ENCODE measurements around the gene CNIH3. TPM values are rescaled to one million over a fixed set of nuclear protein-coding genes. Genes with fewer than 3 reads are reported as not detected.
"Not testable (repeated sequence)": the region's sequence is repeated elsewhere in the genome, so short reads cannot be mapped to it uniquely, and the experiment has no call there.

CNIH3 gene
- total RNA-seq, 1 experiment from 2014 or later: 1.6 TPM

GRCh38 chr1:224662870-224663269, 46.8 kb downstream of the CNIH3 start:
- H3K4me3 ChIP-seq: no peak overlapping the region
- H3K36me3 ChIP-seq: no peaks in the 10 kb centered on the region

GRCh38 chr1:224665016-224665415, 48.9 kb downstream of the CNIH3 start:
- Histone ChIP-seq H3K36me3 (no peaks in the 10 kb centered on the region), H3K9me3 (no peaks in the 10 kb centered on the region), H3K4me3 (no peak overlapping the region), H3K27me3 (no peaks in the 10 kb centered on the region)
- DNase-seq: no peak

More at GRCh38 chr1:224662870-224663269, 46.8 kb downstream of the CNIH3 start:
- H3K9me3 ChIP-seq: no peaks in the 10 kb centered on the region
- no peak for DNase-seq
- H3K27me3 ChIP-seq: no peaks in the 10 kb centered on the region

- Histone ChIP-seq H3K4me3 (no peak overlapping the region), H3K36me3 (no peaks in the 10 kb centered on the region)
- no peak for DNase-seq
Observed at GRCh38 chr1:224666078-224666477, 50.0 kb downstream of the CNIH3 start.

GRCh38 chr1:224666913-224667312, 50.8 kb downstream of the CNIH3 start:
- H3K9me3 ChIP-seq: no peaks in the 10 kb centered on the region
- no peaks in the 10 kb centered on the region for H3K36me3 ChIP-seq
- no peaks in the 10 kb centered on the region for H3K27me3 ChIP-seq
- H3K4me3 ChIP-seq: no peak overlapping the region
- no peak for DNase-seq

More at GRCh38 chr1:224666078-224666477, 50.0 kb downstream of the CNIH3 start:
- Histone ChIP-seq H3K27me3 (no peaks in the 10 kb centered on the region), H3K9me3 (no peaks in the 10 kb centered on the region)

GRCh38 chr1:224668984-224669383, 52.9 kb downstream of the CNIH3 start:
- no peak for DNase-seq
- H3K36me3 ChIP-seq: no peaks in the 10 kb centered on the region

GRCh38 chr1:224669403-224669802, 53.3 kb downstream of the CNIH3 start:
- H3K36me3 ChIP-seq: no peaks in the 10 kb centered on the region

More at GRCh38 chr1:224668984-224669383, 52.9 kb downstream of the CNIH3 start:
- no peak overlapping the region for H3K4me3 ChIP-seq
- no peaks in the 10 kb centered on the region for H3K9me3 ChIP-seq
- H3K27me3 ChIP-seq: no peaks in the 10 kb centered on the region

GRCh38 chr1:224670506-224670905, 54.4 kb downstream of the CNIH3 start:
- H3K27me3 ChIP-seq: no peaks in the 10 kb centered on the region
- H3K36me3 ChIP-seq: no peaks in the 10 kb centered on the region
- DNase-seq: peak; percentile 32
- no peaks in the 10 kb centered on the region for H3K9me3 ChIP-seq
- H3K4me3 ChIP-seq: no peak overlapping the region

More at GRCh38 chr1:224669403-224669802, 53.3 kb downstream of the CNIH3 start:
- Histone ChIP-seq H3K9me3 (no peaks in the 10 kb centered on the region), H3K27me3 (no peaks in the 10 kb centered on the region), H3K4me3 (no peak overlapping the region)
- no peak for DNase-seq

GRCh38 chr1:224671076-224671475, 55.0 kb downstream of the CNIH3 start:
- no peak for DNase-seq
- Histone ChIP-seq H3K4me3 (no peak overlapping the region), H3K27me3 (no peaks in the 10 kb centered on the region), H3K9me3 (no peaks in the 10 kb centered on the region), H3K36me3 (no peaks in the 10 kb centered on the region)

- Histone ChIP-seq H3K9me3 (no peaks in the 10 kb centered on the region), H3K4me3 (no peak overlapping the region), H3K36me3 (no peaks in the 10 kb centered on the region)
Observed at GRCh38 chr1:224673141-224673540, 57.0 kb downstream of the CNIH3 start.

GRCh38 chr1:224675590-224675989, 59.5 kb downstream of the CNIH3 start:
- Histone ChIP-seq H3K9me3 (no peaks in the 10 kb centered on the region), H3K27me3 (no peaks in the 10 kb centered on the region), H3K4me3 (no peak overlapping the region), H3K36me3 (no peaks in the 10 kb centered on the region)
- DNase-seq: no peak

More at GRCh38 chr1:224673141-224673540, 57.0 kb downstream of the CNIH3 start:
- DNase-seq: no peak
- no peaks in the 10 kb centered on the region for H3K27me3 ChIP-seq

GRCh38 chr1:224676551-224676950, 60.4 kb downstream of the CNIH3 start:
- H3K9me3 ChIP-seq: no peaks in the 10 kb centered on the region
- no peak overlapping the region for H3K4me3 ChIP-seq
- DNase-seq: no peak
- no peaks in the 10 kb centered on the region for H3K27me3 ChIP-seq
- H3K36me3 ChIP-seq: no peaks in the 10 kb centered on the region

GRCh38 chr1:224678168-224678567, 62.1 kb downstream of the CNIH3 start:
- no peak for DNase-seq
- Histone ChIP-seq H3K27me3 (no peaks in the 10 kb centered on the region), H3K9me3 (no peaks in the 10 kb centered on the region), H3K36me3 (no peaks in the 10 kb centered on the region), H3K4me3 (no peak overlapping the region)

- Histone ChIP-seq H3K9me3 (no peaks in the 10 kb centered on the region), H3K36me3 (no peaks in the 10 kb centered on the region), H3K4me3 (no peak overlapping the region), H3K27me3 (no peaks in the 10 kb centered on the region)
- no peak for DNase-seq
Observed at GRCh38 chr1:224679606-224680005, 63.5 kb downstream of the CNIH3 start.

GRCh38 chr1:224681816-224682215, 65.7 kb downstream of the CNIH3 start:
- no peaks in the 10 kb centered on the region for H3K9me3 ChIP-seq
- no peak for DNase-seq
- no peaks in the 10 kb centered on the region for H3K27me3 ChIP-seq
- no peaks in the 10 kb centered on the region for H3K36me3 ChIP-seq
- no peak overlapping the region for H3K4me3 ChIP-seq

GRCh38 chr1:224683936-224684335, 67.8 kb downstream of the CNIH3 start:
- DNase-seq: no peak
- Histone ChIP-seq H3K27me3 (no peaks in the 10 kb centered on the region), H3K9me3 (peaks cover 2% of the 10 kb centered on the region; the same call in 1 of the 2 replicates), H3K4me3 (no peak overlapping the region), H3K36me3 (no peaks in the 10 kb centered on the region)

- no peak for DNase-seq
- Histone ChIP-seq H3K27me3 (no peaks in the 10 kb centered on the region), H3K9me3 (peaks cover 2% of the 10 kb centered on the region; the same call in 1 of the 2 replicates), H3K4me3 (no peak overlapping the region), H3K36me3 (no peaks in the 10 kb centered on the region)
Observed at GRCh38 chr1:224684979-224685425, 68.9 kb downstream of the CNIH3 start.

GRCh38 chr1:224686140-224686539, 70.0 kb downstream of the CNIH3 start:
- DNase-seq, H3K36me3 ChIP-seq, H3K27me3 ChIP-seq, H3K4me3 ChIP-seq, H3K9me3 ChIP-seq: not testable (repeated sequence)

- Histone ChIP-seq H3K27me3 (no peaks in the 10 kb centered on the region), H3K9me3 (peaks cover 2% of the 10 kb centered on the region; the same call in 1 of the 2 replicates), H3K36me3 (no peaks in the 10 kb centered on the region), H3K4me3 (no peak overlapping the region)
- no peak for DNase-seq
Observed at GRCh38 chr1:224687465-224687864, 71.3 kb downstream of the CNIH3 start.

GRCh38 chr1:224689374-224689773, 73.3 kb downstream of the CNIH3 start:
- Histone ChIP-seq H3K9me3 (peaks cover 2% of the 10 kb centered on the region; the same call in 1 of the 2 replicates), H3K36me3 (no peaks in the 10 kb centered on the region), H3K27me3 (no peaks in the 10 kb centered on the region), H3K4me3 (no peak overlapping the region)
- no peak for DNase-seq
